ENCODE results near the gene EXOC3.
"Not testable (repeated sequence)": the region's sequence is repeated elsewhere in the genome, so short reads cannot be mapped to it uniquely, and the experiment has no call there.

Gene EXOC3

GRCh38 chr5:507986-508575 lies 65.1 kb downstream of the EXOC3 start:
- H3K9me3 ChIP-seq (ENCODE audit: control insufficient read depth, low read length); H3K36me3 ChIP-seq (ENCODE audit: control insufficient read depth, insufficient read depth, low read length, severe bottlenecking); DNase-seq (ENCODE audit: low read depth); H3K4me3 ChIP-seq (ENCODE audit: low read length); H3K4me1 ChIP-seq (ENCODE audit: control insufficient read depth, insufficient read depth, low read length); H3K9ac ChIP-seq (ENCODE audit: low read length): not testable (repeated sequence)
- H3K27me3 ChIP-seq (replicated peaks; ENCODE audit: control insufficient read depth, insufficient read depth, low read length): peaks cover 25% of the 10 kb centered on the region

GRCh38 chr5:509611-510185 lies 66.7 kb downstream of the EXOC3 start:
- peaks cover 21% of the 10 kb centered on the region for H3K27me3 ChIP-seq (replicated peaks; ENCODE audit: control insufficient read depth, insufficient read depth, low read length)

GRCh38 chr5:510521-510920 lies 67.5 kb downstream of the EXOC3 start:
- DNase-seq (ENCODE audit: low read depth): no peak
- Histone ChIP-seq H3K36me3 (ENCODE audit: control insufficient read depth, insufficient read depth, low read length, severe bottlenecking) (no peaks in the 10 kb centered on the region), H3K4me3 (ENCODE audit: low read length) (no peak overlapping the region), H3K27me3 (replicated peaks; ENCODE audit: control insufficient read depth, insufficient read depth, low read length) (peaks cover 26% of the 10 kb centered on the region), H3K9me3 (ENCODE audit: control insufficient read depth, low read length) (no peaks in the 10 kb centered on the region), H3K4me1 (ENCODE audit: control insufficient read depth, insufficient read depth, low read length) (no peaks in the 10 kb centered on the region), H3K9ac (ENCODE audit: low read length) (no peak overlapping the region)

More at GRCh38 chr5:509611-510185, 66.7 kb downstream of the EXOC3 start:
- H3K9me3 ChIP-seq (ENCODE audit: control insufficient read depth, low read length): no peaks in the 10 kb centered on the region
- H3K9ac ChIP-seq (ENCODE audit: low read length): no peak overlapping the region
- no peaks in the 10 kb centered on the region for H3K36me3 ChIP-seq (ENCODE audit: control insufficient read depth, insufficient read depth, low read length, severe bottlenecking)
- H3K4me1 ChIP-seq (ENCODE audit: control insufficient read depth, insufficient read depth, low read length): no peaks in the 10 kb centered on the region
- no peak for DNase-seq (ENCODE audit: low read depth)
- H3K4me3 ChIP-seq (ENCODE audit: low read length): no peak overlapping the region

- no peak for DNase-seq (ENCODE audit: low read depth)
- no peak overlapping the region for H3K4me3 ChIP-seq (ENCODE audit: low read length)
- no peaks in the 10 kb centered on the region for H3K9me3 ChIP-seq (ENCODE audit: control insufficient read depth, low read length)
- H3K4me1 ChIP-seq (ENCODE audit: control insufficient read depth, insufficient read depth, low read length): no peaks in the 10 kb centered on the region
- H3K36me3 ChIP-seq (ENCODE audit: control insufficient read depth, insufficient read depth, low read length, severe bottlenecking): no peaks in the 10 kb centered on the region
- no peak overlapping the region for H3K9ac ChIP-seq (ENCODE audit: low read length)
- peaks cover 28% of the 10 kb centered on the region for H3K27me3 ChIP-seq (replicated peaks; ENCODE audit: control insufficient read depth, insufficient read depth, low read length)
Measured at GRCh38 chr5:511476-511875, 68.5 kb downstream of the EXOC3 start.

GRCh38 chr5:513216-514100 lies 70.5 kb downstream of the EXOC3 start:
- Histone ChIP-seq H3K9ac (ENCODE audit: low read length) (no peak overlapping the region), H3K27me3 (replicated peaks; ENCODE audit: control insufficient read depth, insufficient read depth, low read length) (peaks cover 47% of the 10 kb centered on the region), H3K4me1 (ENCODE audit: control insufficient read depth, insufficient read depth, low read length) (no peaks in the 10 kb centered on the region), H3K4me3 (ENCODE audit: low read length) (no peak overlapping the region), H3K9me3 (ENCODE audit: control insufficient read depth, low read length) (peaks cover 2% of the 10 kb centered on the region), H3K36me3 (ENCODE audit: control insufficient read depth, insufficient read depth, low read length, severe bottlenecking) (no peaks in the 10 kb centered on the region)
- DNase-seq (ENCODE audit: low read depth): no peak

- Histone ChIP-seq H3K9me3 (ENCODE audit: control insufficient read depth, low read length) (peaks cover 2% of the 10 kb centered on the region), H3K4me3 (ENCODE audit: low read length) (no peak overlapping the region), H3K27me3 (replicated peaks; ENCODE audit: control insufficient read depth, insufficient read depth, low read length) (peaks cover 51% of the 10 kb centered on the region), H3K9ac (ENCODE audit: low read length) (no peak overlapping the region), H3K4me1 (ENCODE audit: control insufficient read depth, insufficient read depth, low read length) (no peaks in the 10 kb centered on the region), H3K36me3 (ENCODE audit: control insufficient read depth, insufficient read depth, low read length, severe bottlenecking) (no peaks in the 10 kb centered on the region)
- no peak for DNase-seq (ENCODE audit: low read depth)
Measured at GRCh38 chr5:514101-514485, 71.1 kb downstream of the EXOC3 start.

- H3K27me3 ChIP-seq (replicated peaks; ENCODE audit: control insufficient read depth, insufficient read depth, low read length): peaks cover 55% of the 10 kb centered on the region
- H3K36me3 ChIP-seq (ENCODE audit: control insufficient read depth, insufficient read depth, low read length, severe bottlenecking): no peaks in the 10 kb centered on the region
- no peaks in the 10 kb centered on the region for H3K4me1 ChIP-seq (ENCODE audit: control insufficient read depth, insufficient read depth, low read length)
- no peak overlapping the region for H3K4me3 ChIP-seq (ENCODE audit: low read length)
- peaks cover 2% of the 10 kb centered on the region for H3K9me3 ChIP-seq (ENCODE audit: control insufficient read depth, low read length)
- H3K9ac ChIP-seq (ENCODE audit: low read length): no peak overlapping the region
- DNase-seq (ENCODE audit: low read depth): no peak
Measured at GRCh38 chr5:514673-515072, 71.7 kb downstream of the EXOC3 start.

- no peak overlapping the region for H3K4me3 ChIP-seq (ENCODE audit: low read length)
- no peak for DNase-seq (ENCODE audit: low read depth)
- H3K36me3 ChIP-seq (ENCODE audit: control insufficient read depth, insufficient read depth, low read length, severe bottlenecking): no peaks in the 10 kb centered on the region
- H3K9me3 ChIP-seq (ENCODE audit: control insufficient read depth, low read length): peaks cover 2% of the 10 kb centered on the region
- H3K9ac ChIP-seq (ENCODE audit: low read length): no peak overlapping the region
- peaks cover 55% of the 10 kb centered on the region for H3K27me3 ChIP-seq (replicated peaks; ENCODE audit: control insufficient read depth, insufficient read depth, low read length)
- H3K4me1 ChIP-seq (ENCODE audit: control insufficient read depth, insufficient read depth, low read length): no peaks in the 10 kb centered on the region
Measured at GRCh38 chr5:515273-515836, 72.4 kb downstream of the EXOC3 start.

GRCh38 chr5:516338-516925 lies 73.5 kb downstream of the EXOC3 start:
- Histone ChIP-seq H3K9ac (ENCODE audit: low read length) (no peak overlapping the region), H3K36me3 (ENCODE audit: control insufficient read depth, insufficient read depth, low read length, severe bottlenecking) (no peaks in the 10 kb centered on the region), H3K27me3 (replicated peaks; ENCODE audit: control insufficient read depth, insufficient read depth, low read length) (peaks cover 61% of the 10 kb centered on the region), H3K4me1 (ENCODE audit: control insufficient read depth, insufficient read depth, low read length) (no peaks in the 10 kb centered on the region), H3K9me3 (ENCODE audit: control insufficient read depth, low read length) (peaks cover 2% of the 10 kb centered on the region), H3K4me3 (ENCODE audit: low read length) (no peak overlapping the region)
- DNase-seq (ENCODE audit: low read depth): no peak
